ENCODE data around the gene OLFM4.
A peak's percentile ranks its signal among the peaks of the same experiment; 100 is the strongest.

OLFM4 gene, protein sequence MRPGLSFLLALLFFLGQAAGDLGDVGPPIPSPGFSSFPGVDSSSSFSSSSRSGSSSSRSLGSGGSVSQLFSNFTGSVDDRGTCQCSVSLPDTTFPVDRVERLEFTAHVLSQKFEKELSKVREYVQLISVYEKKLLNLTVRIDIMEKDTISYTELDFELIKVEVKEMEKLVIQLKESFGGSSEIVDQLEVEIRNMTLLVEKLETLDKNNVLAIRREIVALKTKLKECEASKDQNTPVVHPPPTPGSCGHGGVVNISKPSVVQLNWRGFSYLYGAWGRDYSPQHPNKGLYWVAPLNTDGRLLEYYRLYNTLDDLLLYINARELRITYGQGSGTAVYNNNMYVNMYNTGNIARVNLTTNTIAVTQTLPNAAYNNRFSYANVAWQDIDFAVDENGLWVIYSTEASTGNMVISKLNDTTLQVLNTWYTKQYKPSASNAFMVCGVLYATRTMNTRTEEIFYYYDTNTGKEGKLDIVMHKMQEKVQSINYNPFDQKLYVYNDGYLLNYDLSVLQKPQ

DNA sequence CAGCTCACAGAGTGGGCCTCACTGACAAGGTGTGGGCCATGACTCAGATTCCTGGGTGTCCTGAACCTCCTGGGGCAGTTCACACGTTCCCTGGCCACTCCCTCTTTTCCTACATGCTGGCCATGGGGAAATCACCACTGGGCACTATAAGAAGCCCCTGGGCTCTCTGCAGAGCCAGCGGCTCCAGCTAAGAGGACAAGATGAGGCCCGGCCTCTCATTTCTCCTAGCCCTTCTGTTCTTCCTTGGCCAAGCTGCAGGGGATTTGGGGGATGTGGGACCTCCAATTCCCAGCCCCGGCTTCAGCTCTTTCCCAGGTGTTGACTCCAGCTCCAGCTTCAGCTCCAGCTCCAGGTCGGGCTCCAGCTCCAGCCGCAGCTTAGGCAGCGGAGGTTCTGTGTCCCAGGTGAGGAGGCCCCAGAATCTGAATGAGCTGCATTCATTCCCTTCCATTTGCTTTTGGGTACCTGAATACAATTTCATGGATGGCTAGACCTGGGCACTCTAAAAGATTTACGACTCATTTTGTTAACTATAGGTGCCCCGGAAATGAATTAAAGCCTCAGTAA, at the start of gene OLFM4:
Gene OLFM4, plus strand, starts transcription at position 177 of the 567 bp plus-strand sequence. Its CDS starts 24 bp downstream, at position 201.
- H3K27ac ChIP-seq: no peak within 1 kb of the TSS
- no peak for TF ChIP-seq CTCF (conservative IDR thresholded peaks at IDR 0.05)

- H3K27ac ChIP-seq: no peak overlapping the region
- no peak for TF ChIP-seq CTCF (conservative IDR thresholded peaks at IDR 0.05)
Measured at GRCh38 chr13:52978989-52979388, 49.6 kb upstream of the OLFM4 start.

GRCh38 chr13:52980695-52981094, 47.9 kb upstream of the OLFM4 start:
- TF ChIP-seq CTCF (conservative IDR thresholded peaks at IDR 0.05): no peak

GRCh38 chr13:52983836-52984235, 44.8 kb upstream of the OLFM4 start:
- H3K27ac ChIP-seq: no peak overlapping the region
- TF ChIP-seq CTCF (conservative IDR thresholded peaks at IDR 0.05): no peak

More at GRCh38 chr13:52980695-52981094, 47.9 kb upstream of the OLFM4 start:
- no peak overlapping the region for H3K27ac ChIP-seq

GRCh38 chr13:52984881-52985363, 43.7 kb upstream of the OLFM4 start:
- no peak overlapping the region for H3K27ac ChIP-seq
- no peak for TF ChIP-seq CTCF (conservative IDR thresholded peaks at IDR 0.05)

DNA sequence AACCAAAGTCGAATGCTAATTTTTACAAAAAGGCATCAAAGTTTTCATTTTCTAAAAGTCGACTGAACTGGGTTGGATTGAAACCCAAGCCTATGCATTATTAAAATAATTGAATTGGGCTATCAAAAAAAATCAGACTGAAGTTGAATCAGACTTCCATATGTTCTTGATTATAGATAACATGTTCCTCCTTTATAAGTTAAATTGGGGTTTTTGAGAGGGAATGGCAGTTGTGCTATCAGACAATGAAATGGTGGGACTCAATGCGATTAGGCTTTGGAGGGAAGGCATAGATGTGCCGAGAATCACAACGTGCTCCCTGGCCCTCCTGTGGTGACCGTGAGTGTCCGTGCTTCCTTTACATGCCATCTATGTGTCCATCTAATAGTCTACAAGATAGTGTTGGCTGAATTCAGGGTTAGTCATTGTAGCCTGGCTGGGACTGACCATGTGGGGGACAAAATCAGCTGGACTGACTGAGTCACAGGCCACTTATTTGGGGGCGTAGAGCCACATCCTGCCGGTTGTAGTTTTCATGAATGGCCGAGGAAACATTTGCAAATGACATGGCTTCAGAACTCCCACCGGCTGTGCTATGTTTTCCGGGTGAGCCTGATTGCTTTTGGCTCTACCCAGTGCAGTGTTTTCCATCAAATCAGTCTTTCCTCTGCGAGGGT, 37.1 kb upstream of the OLFM4 start:
- no peak for TF ChIP-seq CTCF (conservative IDR thresholded peaks at IDR 0.05)

DNA sequence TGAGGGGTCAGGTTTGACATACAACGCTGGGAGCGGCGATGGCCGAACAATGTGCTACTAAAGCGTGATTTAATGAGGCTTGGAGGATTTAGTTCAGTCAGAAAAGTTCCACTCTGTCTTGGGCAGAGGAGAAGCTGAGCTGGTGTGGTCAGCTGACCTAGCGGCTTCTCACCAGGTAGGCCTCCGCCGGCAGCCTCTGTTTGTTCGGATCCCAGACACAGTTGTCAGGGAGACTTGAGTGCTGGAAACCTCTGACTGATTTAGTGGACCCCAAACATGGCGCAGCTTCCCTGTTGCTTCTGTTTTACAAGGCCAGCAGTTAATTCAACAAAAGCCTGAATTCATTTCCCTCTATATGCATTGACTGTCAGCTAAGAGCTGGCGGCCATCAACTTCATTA, 36.5 kb upstream of the OLFM4 start:
- no peak for TF ChIP-seq CTCF (conservative IDR thresholded peaks at IDR 0.05)
- no peak overlapping the region; the same call in 1 of the 2 replicates for H3K27ac ChIP-seq

More for the DNA sequence above, 37.1 kb upstream of the OLFM4 start:
- peak overlapping the region; percentile 81 for H3K27ac ChIP-seq

Measured in VCaP (cell line).